Body of pancreas (tissue), 4 donors: ENCODE results near the gene C1QTNF9B. TPM values are rescaled to one million over a fixed set of nuclear protein-coding genes. Genes with fewer than 3 reads are reported as not detected.

Experiments used
- ATAC-seq: fragments of 150-250 bp; one replicate; pipeline ENCODE4 v1.9.1; 2016
- DNase-seq, 4 donors: peaks; one replicate each; pipeline ENCODE4 v3.0.0-alpha.2; 2019
- H3K27ac ChIP-seq, 4 donors: fragments of 200-600 bp; sonication (generic); 1 replicate in 3 of 4; 2 replicates in 1 of 4; pipeline versions ENCODE4 v1.5.1 to v1.6.1; 2016 to 2019; ENCODE audit warnings: mild to moderate bottlenecking in 1 of 4, mixed read lengths in 1 of 4, moderate library complexity in 1 of 4
- H3K27me3 ChIP-seq, 2 donors: fragments of 200-600 bp; sonication (generic); one replicate each; pipeline ENCODE4 v1.6.0; 2016; ENCODE audit warnings: mild to moderate bottlenecking in 1 of 2
- H3K36me3 ChIP-seq, 2 donors: fragments of 200-600 bp; sonication (generic); replicated peaks in 1 of 2; 2 replicates each; pipeline ENCODE4 v1.5.1; 2016; ENCODE audit warnings: low read depth in 2 of 2; ENCODE audit not compliant: insufficient read depth in 1 of 2
- H3K4me1 ChIP-seq: fragments of 200-600 bp; sonication (generic); one replicate; pipeline ENCODE4 v1.6.0; 2016
- H3K4me3 ChIP-seq, 2 donors: fragments of 200-600 bp; sonication (generic); 1 replicate in 1 of 2; 2 replicates in 1 of 2; pipeline ENCODE4 v1.5.1; 2016 to 2019
- H3K9me3 ChIP-seq, 3 donors: fragments of 200-600 bp; sonication (generic); 1 replicate in 2 of 3; 2 replicates in 1 of 3; pipeline ENCODE4 v1.5.1; 2016
- CTCF ChIP-seq, 7 experiments: fragments of 450-650 bp in 4 of 7; fragments of 200-600 bp in 3 of 7; sonication (generic) in 3 of 7; IDR thresholded peaks; one replicate each; pipeline ENCODE4 v1.5.1; 2016 to 2019; ENCODE audit warnings: antibody characterized with exemption in 7 of 7
- POLR2A ChIP-seq, 3 donors: fragments of 450-650 bp; IDR thresholded peaks; one replicate each; pipeline ENCODE4 v1.6.1; 2016; ENCODE audit warnings: antibody characterized with exemption in 3 of 3, mild to moderate bottlenecking in 2 of 3
- WGBS, 2 donors: methylation state at CpG; one replicate each; pipeline ENCODE4 v1.1.5; 2017; 5-methylcytosine and 5-hydroxymethylcytosine counted together
- intact Hi-C: fragments of 100-400 bp; cut with DNase I; formaldehyde crosslinking; loops from one replicate; pipeline ENCODE4 v1.15.1; 2023
- total RNA-seq, 2 donors: library from RNA; depleted of rRNA; stranded (reverse); fragments of >200 nt; gene quantifications; one replicate each; pipeline ENCODE4 v1.1.0, GENCODE V29; 2016

C1QTNF9B gene
- total RNA-seq, 2 donors from 2014 or later: not detected

- DNase-seq: no peak
- WGBS, 2 donors: 92% methylated on average over 4 of the region's 4 CpGs
- Histone ChIP-seq H3K4me1 (peaks cover 25% of the 10 kb centered on the region), H3K27ac (no peak overlapping the region), H3K27me3 (no peaks in the 10 kb centered on the region), H3K9me3 (no peaks in the 10 kb centered on the region), H3K36me3 (no peaks in the 10 kb centered on the region), H3K4me3 (no peak overlapping the region)
- TF ChIP-seq POLR2A (IDR thresholded peaks at IDR 0.05): no peak
- no peak for TF ChIP-seq CTCF (IDR thresholded peaks at IDR 0.05)
- intact Hi-C loops: loop anchor here (10.0 kb wide), 1 partner anchor 402 kb away; no protein-coding TSS in a partner anchor
- ATAC-seq: no peak
Measured at GRCh38 chr13:23877286-23877685, 20.0 kb downstream of the C1QTNF9B start.

GRCh38 chr13:23876265-23876664 lies 21.0 kb downstream of the C1QTNF9B start:
- no peaks in the 10 kb centered on the region for H3K27me3 ChIP-seq
- intact Hi-C loops: loop anchor here (10.0 kb wide), 1 partner anchor 401 kb away; no protein-coding TSS in a partner anchor
- DNase-seq: peak; percentile 31 to 58 (median 36)
- H3K4me1 ChIP-seq: peaks cover 20% of the 10 kb centered on the region
- no peak overlapping the region for H3K27ac ChIP-seq
- no peaks in the 10 kb centered on the region for H3K9me3 ChIP-seq
- no peaks in the 10 kb centered on the region for H3K36me3 ChIP-seq
- 29 to 33% methylated on average over 2 of the region's 2 CpGs for WGBS, 2 donors
- TF ChIP-seq CTCF (IDR thresholded peaks at IDR 0.05): peak in 6 of 7 experiments; percentile 25 to 60 (median 48)
- TF ChIP-seq POLR2A (IDR thresholded peaks at IDR 0.05): no peak
- ATAC-seq: peak; percentile 61
- no peak overlapping the region for H3K4me3 ChIP-seq

GRCh38 chr13:23871616-23872220 lies 25.6 kb downstream of the C1QTNF9B start:
- no peak for ATAC-seq

GRCh38 chr13:23870356-23871140 lies 26.8 kb downstream of the C1QTNF9B start:
- Histone ChIP-seq H3K27ac (no peak overlapping the region), H3K36me3 (no peaks in the 10 kb centered on the region), H3K4me3 (no peak overlapping the region), H3K27me3 (no peaks in the 10 kb centered on the region), H3K9me3 (no peaks in the 10 kb centered on the region), H3K4me1 (no peaks in the 10 kb centered on the region)
- 88 to 91% methylated on average over 12 of the region's 12 CpGs for WGBS, 2 donors
- no peak for DNase-seq
- intact Hi-C loops: loop anchor here (10.0 kb wide), 1 partner anchor 396 kb away; no protein-coding TSS in a partner anchor
- ATAC-seq: no peak
- no peak for TF ChIP-seq CTCF (IDR thresholded peaks at IDR 0.05)
- no peak for TF ChIP-seq POLR2A (IDR thresholded peaks at IDR 0.05)

More at GRCh38 chr13:23871616-23872220, 25.6 kb downstream of the C1QTNF9B start:
- H3K36me3 ChIP-seq: no peaks in the 10 kb centered on the region
- intact Hi-C loops: loop anchor here (10.0 kb wide), 1 partner anchor 397 kb away; no protein-coding TSS in a partner anchor
- H3K27ac ChIP-seq: no peak overlapping the region
- DNase-seq: no peak
- no peak overlapping the region for H3K4me3 ChIP-seq
- no peaks in the 10 kb centered on the region for H3K27me3 ChIP-seq
- H3K4me1 ChIP-seq: peaks cover 5% of the 10 kb centered on the region
- WGBS, 2 donors: 76 to 79% methylated on average over 2 of the region's 2 CpGs
- TF ChIP-seq CTCF (IDR thresholded peaks at IDR 0.05) (peak; percentile 24 to 73 (median 65)), POLR2A (IDR thresholded peaks at IDR 0.05) (no peak)
- H3K9me3 ChIP-seq: no peaks in the 10 kb centered on the region
